HepG2 (cell line): ENCODE data around the gene DENND4A. TPM values are rescaled to one million over a fixed set of nuclear protein-coding genes. Genes with fewer than 3 reads are reported as not detected.

Source experiments
- ATAC-seq: fragments of 200-7000 bp; cut with Tn5 transposase; 3 replicates; pipeline ENCODE4 v1.9.1; 2020; ENCODE audit warnings: mild to moderate bottlenecking, moderate library complexity
- BruUV-seq: library from RNA; stranded (reverse); fragments of 400-500 nt; replicated peaks from 2 replicates; lab custom pipeline; 2021; lab: Mats Ljungman, UMichigan
- CTCF ChIA-PET: fragments of 300-600 bp; formaldehyde crosslinking; extraction: SDS; loops from one replicate; lab custom pipeline; 2021; ENCODE audit warnings: low total read pairs, inconsistent platforms, low intra/inter-chr PET ratio; lab: Yijun Ruan, JAX
- POLR2A ChIA-PET: fragments of 350-600 bp; sonication (Branson Sonifier 250); formaldehyde crosslinking; loops from one replicate; lab custom pipeline; 2020; ENCODE audit warnings: antibody characterized with exemption, inconsistent platforms; lab: Yijun Ruan, JAX
- DNase-seq: peaks from one replicate; pipeline ENCODE4 v3.0.0-alpha.2; 2015; ENCODE audit warnings: low spot score
- FAIRE-seq: peaks from 3 replicates; lab custom pipeline; 2011; peaks lifted over from hg19 to GRCh38; lab: Jason Lieb, UNC
- H2AFZ ChIP-seq: one replicate; pipeline ENCODE4 v1.6.1; 2011; ENCODE audit warnings: low read length, inconsistent platforms
- H3K27ac ChIP-seq: fragments of 300-600 bp; 3 replicates; pipeline ENCODE4 v1.8.0; 2011; ENCODE audit warnings: mixed run types, mild to moderate bottlenecking, mixed read lengths, low read length, inconsistent platforms; ENCODE audit not compliant: insufficient read depth; ENCODE audit errors: extremely low read length
- H3K27me3 ChIP-seq, 2 experiments: fragments of 200-600 bp in 1 of 2; 2 replicates in 1 of 2; 3 replicates in 1 of 2; pipeline versions ENCODE4 v1.6.0 to v1.8.0; 2011; ENCODE audit warnings: low read length in 2 of 2, mild to moderate bottlenecking in 2 of 2, moderate library complexity in 2 of 2, inconsistent platforms in 1 of 2; ENCODE audit not compliant: insufficient read depth in 2 of 2, control insufficient read depth in 1 of 2
- H3K36me3 ChIP-seq, 2 experiments: fragments of 200-600 bp in 1 of 2; replicated peaks in 1 of 2; 2 replicates in 1 of 2; 3 replicates in 1 of 2; pipeline versions ENCODE4 v1.5.1 to v1.8.0; 2011; ENCODE audit warnings: low read length in 2 of 2, inconsistent platforms in 1 of 2; ENCODE audit not compliant: insufficient read depth in 2 of 2, control insufficient read depth in 1 of 2
- H3K4me1 ChIP-seq: 2 replicates; pipeline ENCODE4 v1.5.1; 2012; ENCODE audit warnings: low read length, inconsistent platforms; ENCODE audit not compliant: insufficient read depth
- H3K4me2 ChIP-seq: 2 replicates; pipeline ENCODE4 v1.6.0; 2011; ENCODE audit warnings: low read depth, low read length, inconsistent platforms
- H3K4me3 ChIP-seq, 3 experiments: fragments of 200-600 bp in 1 of 3; sonication (generic), shearing (Covaris generic) in 1 of 3; replicated peaks in 1 of 3; 2 replicates each; pipeline ENCODE4 v1.5.1; 2011 to 2016; ENCODE audit warnings: low read length in 3 of 3, inconsistent platforms in 2 of 3, low read depth in 2 of 3, mild to moderate bottlenecking in 2 of 3, control low read depth in 1 of 3, mixed read lengths in 1 of 3; ENCODE audit not compliant: insufficient read depth in 1 of 3
- H3K79me2 ChIP-seq: one replicate; pipeline ENCODE4 v1.6.1; 2011; ENCODE audit warnings: low read length, inconsistent platforms; ENCODE audit not compliant: insufficient read depth
- H3K9ac ChIP-seq: 2 replicates; pipeline ENCODE4 v1.6.0; 2011; ENCODE audit warnings: mild to moderate bottlenecking, low read depth, low read length, inconsistent platforms; ENCODE audit not compliant: insufficient read depth
- H3K9me3 ChIP-seq: 2 replicates; pipeline ENCODE4 v1.5.1; 2012; ENCODE audit warnings: mild to moderate bottlenecking, low read length
- H4K20me1 ChIP-seq: 2 replicates; pipeline ENCODE4 v1.6.0; 2011; ENCODE audit warnings: inconsistent platforms, mild to moderate bottlenecking, low read length, moderate library complexity; ENCODE audit not compliant: insufficient read depth
- EP300 ChIP-seq, 3 experiments: sonication (generic) in 1 of 3; formaldehyde crosslinking in 1 of 3; IDR thresholded peaks; 2 replicates each; pipeline versions ENCODE4 v1.5.1 to v1.6.1; 2011 to 2020; ENCODE audit warnings: low read depth in 2 of 3, low read length in 2 of 3, borderline replicate concordance in 1 of 3, improper control_type of control experiment in 1 of 3, mild to moderate bottlenecking in 1 of 3, missing genetic modification reagents in 1 of 3, moderate library complexity in 1 of 3
- FOXA3 ChIP-seq: IDR thresholded peaks from 2 replicates; pipeline ENCODE4 v1.6.1; 2016; ENCODE audit warnings: missing genetic modification reagents, missing compliant biosample characterization
- GATAD2A ChIP-seq: IDR thresholded peaks from 2 replicates; pipeline ENCODE4 v1.6.1; 2016
- KAT8 ChIP-seq: IDR thresholded peaks from 2 replicates; pipeline ENCODE4 v1.6.1; 2016; ENCODE audit warnings: missing genetic modification reagents, missing compliant biosample characterization
- LCORL ChIP-seq, 2 experiments: fragments of 450-650 bp in 1 of 2; sonication (generic) in 1 of 2; formaldehyde crosslinking in 1 of 2; IDR thresholded peaks; 2 replicates each; pipeline versions ENCODE4 v1.5.0 to v1.6.1; 2017 to 2020; ENCODE audit warnings: antibody characterized with exemption in 1 of 2, missing genetic modification reagents in 1 of 2
- ONECUT2 ChIP-seq: sonication (generic); formaldehyde crosslinking; IDR thresholded peaks from 2 replicates; pipeline ENCODE4 v1.4.0; 2020; ENCODE audit warnings: missing genetic modification reagents
- PAXIP1 ChIP-seq: sonication (generic); formaldehyde crosslinking; conservative IDR thresholded peaks from 2 replicates; pipeline ENCODE4 v1.4.0; 2020; ENCODE audit warnings: mild to moderate bottlenecking, missing genetic modification reagents, moderate library complexity
- PBX3 ChIP-seq: sonication (generic); formaldehyde crosslinking; IDR thresholded peaks from 2 replicates; pipeline ENCODE4 v1.8.1; 2023; ENCODE audit warnings: missing genetic modification reagents, inconsistent platforms, borderline replicate concordance
- SCMH1 ChIP-seq: sonication (generic); formaldehyde crosslinking; IDR thresholded peaks from 2 replicates; pipeline ENCODE4 v1.9.0; 2021; ENCODE audit warnings: missing genetic modification reagents, mild to moderate bottlenecking, borderline replicate concordance
- ZFP37 ChIP-seq: sonication (generic); formaldehyde crosslinking; IDR thresholded peaks from 2 replicates; pipeline ENCODE4 v1.4.0; 2020; ENCODE audit warnings: missing genetic modification reagents, borderline replicate concordance
- ZMYM2 ChIP-seq: sonication (generic); formaldehyde crosslinking; IDR thresholded peaks from 2 replicates; pipeline ENCODE4 v1.8.0; 2022; ENCODE audit warnings: mild to moderate bottlenecking, missing genetic modification reagents
- ZNF251 ChIP-seq: sonication (generic); formaldehyde crosslinking; IDR thresholded peaks from 2 replicates; pipeline ENCODE4 v1.9.0; 2021; ENCODE audit warnings: mild to moderate bottlenecking, missing genetic modification reagents
- ZNF276 ChIP-seq: sonication (generic); formaldehyde crosslinking; IDR thresholded peaks from 2 replicates; pipeline ENCODE4 v1.4.0; 2020; ENCODE audit warnings: mild to moderate bottlenecking, low read depth, missing genetic modification reagents
- WGBS: methylation state at CpG from one replicate; pipeline ENCODE4 v1.1.6; 2017; ENCODE audit warnings: low lambda C conversion rate; 5-methylcytosine and 5-hydroxymethylcytosine counted together
- in situ Hi-C: cut with HindIII; loops from 2 replicates; pipeline ENCODE4 v1.10.0; 2017; ENCODE audit warnings: low pct_unique_long_range_greater_than_20kb; ENCODE audit not compliant: extremely low pct_ligation_motif_present
- intact Hi-C: fragments of 100-400 bp; cut with micrococcal nuclease; formaldehyde crosslinking; loops from one replicate; pipeline ENCODE4 v1.10.0; 2022; ENCODE audit not compliant: unreplicated experiment
- polyA plus RNA-seq, 8 experiments: library from polyadenylated mRNA; depleted of rRNA in 3 of 8; stranded (reverse) in 7 of 8; unstranded in 1 of 8; fragments of >200 nt; fragmentation: Illumina TruSeq in 4 of 8; extraction: Trizol in 4 of 8; gene quantifications; 2 replicates each; pipeline versions ENCODE4 v1.2.1 to v1.2.3, GENCODE V29; 2011 to 2016; ENCODE audit warnings: low read depth in 4 of 8, missing spikeins in 1 of 8, mixed read lengths in 1 of 8; ENCODE audit not compliant: insufficient read depth in 1 of 8
- total RNA-seq, 5 experiments: library from RNA; depleted of rRNA; stranded (reverse); fragments of >200 nt; fragmentation: Illumina TruSeq; extraction: Trizol; gene quantifications; 2 replicates each; pipeline ENCODE4 v1.2.3, GENCODE V29; 2016; ENCODE audit warnings: low read depth in 1 of 5
- TF ChIP-seq, protein P1 (sequence below): sonication (generic); formaldehyde crosslinking; IDR thresholded peaks from 2 replicates; pipeline ENCODE4 v1.4.0; 2020; ENCODE audit warnings: missing genetic modification reagents

DENND4A gene
- total and polyA plus RNA-seq, 2 of the 13 experiments (the other 11 are each of a cell fraction or from before 2014, with no cell fraction given) = 13.2 to 18.6 TPM

DNA sequence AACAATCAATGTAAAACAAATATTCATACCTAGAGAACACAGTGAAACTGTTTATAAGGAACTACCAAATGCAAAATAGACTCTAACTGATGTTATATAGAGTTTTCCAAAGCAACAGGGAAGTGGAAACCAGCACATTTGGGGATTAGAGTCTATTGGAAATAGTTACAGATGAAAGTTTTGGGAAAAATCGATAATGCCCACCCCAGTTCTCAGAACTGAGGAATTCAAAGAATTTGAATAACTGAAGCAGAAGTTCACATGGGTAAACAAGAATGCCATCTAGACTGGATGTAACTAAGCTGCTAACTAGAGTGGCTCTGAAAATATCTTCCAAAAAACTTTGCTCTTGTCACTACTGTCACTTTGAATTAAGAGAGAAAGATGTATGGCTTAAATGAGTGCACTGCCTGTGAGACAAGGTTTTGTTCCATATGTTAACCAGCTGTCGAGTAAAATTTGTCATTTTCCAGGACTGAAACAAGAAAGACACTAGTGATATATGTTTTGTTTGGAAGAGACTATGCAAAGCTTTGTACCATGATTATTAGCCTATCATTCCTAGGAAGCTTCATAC lies 9.2 kb upstream of the DENND4A start:
- Histone ChIP-seq H4K20me1 (no peaks in the 10 kb centered on the region), H3K9me3 (no peaks in the 10 kb centered on the region), H3K4me3 (no peak overlapping the region), H3K4me1 (peaks cover 60% of the 10 kb centered on the region), H2AFZ (no peak overlapping the region), H3K79me2 (no peaks in the 10 kb centered on the region), H3K27ac (no peak overlapping the region), H3K9ac (no peak overlapping the region), H3K4me2 (peak overlapping the region; percentile 25), H3K36me3 (no peaks in the 10 kb centered on the region), H3K27me3 (no peaks in the 10 kb centered on the region)
- no TSS peak for BruUV-seq
- in situ Hi-C loops (no loop called here), intact Hi-C loops (no loop called here)
- ChIA-PET POLR2A (interaction anchor here (0.8 to 1.6 kb wide), 2 partner anchors 10 kb away, joined by 3 to 4 read pairs; partner anchors contain the start of gene DENND4A), CTCF (no interaction called here)
- ATAC-seq = no peak; the same call in 2 of the 3 replicates
- DNase-seq = peak; percentile 43
- WGBS = 34% methylated on average over 2 of the region's 2 CpGs
- no peak for FAIRE-seq
- TF ChIP-seq FOXA3 (peak; percentile 48), SCMH1 (CRISPR knock-in tag) (no peak), PBX3 (CRISPR knock-in tag) (no peak), ZNF251 (no peak), ZNF276 (CRISPR knock-in tag) (no peak), GATAD2A (CRISPR knock-in tag) (0 out of 2 replicates have a peak, but pooled peaks have one; percentile 24), ZFP37 (no peak), PAXIP1 (CRISPR knock-in tag) (peak; percentile 54; the same call in 1 of the 2 replicates), KAT8 (peak; percentile 46; the same call in 1 of the 2 replicates), ONECUT2 (CRISPR knock-in tag) (peak; percentile 95), ZMYM2 (CRISPR knock-in tag) (no peak), LCORL (IDR thresholded peaks at IDR 0.05) (peak; percentile 58; the same call in 1 of the 2 replicates), LCORL (CRISPR knock-in tag; IDR thresholded peaks at IDR 0.05) (peak; percentile 89), EP300 (IDR thresholded peaks at IDR 0.05; ENCODE audit: low read depth in 2 of 2, low read length in 2 of 2) (0 out of 4 replicates have a peak, but pooled peaks of 1 of the 2 experiments have one; percentile 17), EP300 (CRISPR knock-in tag; IDR thresholded peaks at IDR 0.05; ENCODE audit: borderline replicate concordance) (no peak)
- TF ChIP-seq, protein P1, sequence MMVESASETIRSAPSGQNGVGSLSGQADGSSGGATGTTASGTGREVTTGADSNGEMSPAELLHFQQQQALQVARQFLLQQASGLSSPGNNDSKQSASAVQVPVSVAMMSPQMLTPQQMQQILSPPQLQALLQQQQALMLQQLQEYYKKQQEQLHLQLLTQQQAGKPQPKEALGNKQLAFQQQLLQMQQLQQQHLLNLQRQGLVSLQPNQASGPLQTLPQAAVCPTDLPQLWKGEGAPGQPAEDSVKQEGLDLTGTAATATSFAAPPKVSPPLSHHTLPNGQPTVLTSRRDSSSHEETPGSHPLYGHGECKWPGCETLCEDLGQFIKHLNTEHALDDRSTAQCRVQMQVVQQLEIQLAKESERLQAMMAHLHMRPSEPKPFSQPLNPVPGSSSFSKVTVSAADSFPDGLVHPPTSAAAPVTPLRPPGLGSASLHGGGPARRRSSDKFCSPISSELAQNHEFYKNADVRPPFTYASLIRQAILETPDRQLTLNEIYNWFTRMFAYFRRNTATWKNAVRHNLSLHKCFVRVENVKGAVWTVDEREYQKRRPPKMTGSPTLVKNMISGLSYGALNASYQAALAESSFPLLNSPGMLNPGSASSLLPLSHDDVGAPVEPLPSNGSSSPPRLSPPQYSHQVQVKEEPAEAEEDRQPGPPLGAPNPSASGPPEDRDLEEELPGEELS (CRISPR knock-in tag) = 0 out of 2 replicates have a peak, but pooled peaks have one; percentile 28
